Middle frontal gyrus (tissue), 1 donor: Measurements from ENCODE around the gene ARIH2.

Experiments
- DNase-seq: peaks from one replicate; pipeline ENCODE4 v3.0.0-alpha.2; 2015; ENCODE audit warnings: low spot score; ENCODE audit errors: extremely low spot score

ARIH2 gene

DNA sequence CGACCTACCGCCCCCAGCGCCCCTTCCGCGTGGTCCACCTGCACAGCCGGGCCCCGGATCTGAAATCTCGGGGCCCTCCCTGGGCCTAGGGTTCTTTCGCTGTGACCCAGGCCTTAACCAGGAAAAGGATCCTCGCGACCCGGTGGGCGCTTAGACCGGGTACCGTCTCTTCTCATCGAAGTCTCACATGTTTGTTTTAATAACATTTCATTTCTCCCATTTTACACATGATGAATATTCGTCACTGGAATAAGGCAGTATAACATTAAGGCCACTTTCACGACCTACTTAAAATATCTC, 100.0 kb downstream of the ARIH2 start:
- DNase-seq = no peak

DNA sequence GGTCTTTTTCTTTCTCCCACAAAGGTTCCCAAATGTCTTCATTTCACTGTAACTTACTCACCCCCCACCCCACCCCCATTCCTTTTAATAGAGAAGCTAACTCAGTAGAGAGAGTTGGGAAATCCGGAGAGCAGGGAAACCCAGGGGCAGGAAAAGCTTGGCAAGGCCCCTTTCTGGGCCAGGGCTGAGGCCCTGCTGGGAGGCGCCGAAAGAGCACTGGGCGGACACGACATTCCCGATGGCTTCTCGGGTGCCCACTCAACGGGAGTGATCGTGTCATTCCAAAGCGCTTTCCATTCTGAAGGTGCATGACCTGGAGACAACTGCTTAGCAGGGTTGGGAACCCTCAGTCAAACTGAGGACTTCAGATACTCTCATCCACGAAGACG, 101.3 kb downstream of the ARIH2 start:
- DNase-seq = no peak

DNA sequence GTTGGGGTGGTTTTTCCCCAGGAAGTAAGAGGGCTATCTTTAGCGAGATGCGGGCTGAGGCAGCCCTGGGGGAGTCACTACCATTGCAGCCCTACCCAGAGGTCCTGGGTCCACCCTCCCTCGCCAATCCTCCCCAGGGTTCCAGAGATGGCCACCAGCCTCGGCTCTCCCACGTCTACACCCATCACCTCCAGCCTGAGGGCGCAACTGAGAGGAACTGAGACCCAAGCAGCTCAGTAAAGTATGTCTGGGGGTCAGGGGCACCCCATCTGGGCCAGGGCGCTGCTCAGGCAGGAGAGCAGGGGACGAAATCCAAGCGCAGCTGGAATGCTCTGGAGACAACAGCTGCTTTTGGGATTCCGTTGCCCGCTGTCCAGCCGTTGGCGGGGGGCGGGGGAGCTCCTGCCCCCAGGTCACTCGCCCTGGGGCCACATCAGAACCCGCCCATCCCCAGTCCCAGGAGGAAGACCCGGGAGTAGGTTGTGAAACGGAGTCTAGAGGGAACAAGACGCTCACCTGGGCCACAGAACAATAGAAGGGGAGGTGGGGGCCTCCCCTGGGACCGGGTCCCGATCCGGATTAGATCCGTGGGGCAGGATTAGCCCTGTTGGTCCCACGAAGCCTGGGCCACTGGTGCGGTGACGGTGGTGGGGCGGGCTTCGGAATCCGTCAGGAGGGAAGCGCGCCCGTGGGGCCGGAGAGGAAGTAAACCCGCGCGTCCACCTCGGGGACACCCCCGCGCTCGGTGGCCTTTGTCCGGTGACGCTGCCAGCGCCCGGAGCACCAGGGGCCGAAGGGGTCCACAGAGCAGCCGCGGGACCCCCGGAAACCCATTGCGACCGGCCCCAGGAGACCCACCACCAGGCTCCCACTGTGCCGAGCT, 101.9 kb downstream of the ARIH2 start:
- DNase-seq = no peak

DNA sequence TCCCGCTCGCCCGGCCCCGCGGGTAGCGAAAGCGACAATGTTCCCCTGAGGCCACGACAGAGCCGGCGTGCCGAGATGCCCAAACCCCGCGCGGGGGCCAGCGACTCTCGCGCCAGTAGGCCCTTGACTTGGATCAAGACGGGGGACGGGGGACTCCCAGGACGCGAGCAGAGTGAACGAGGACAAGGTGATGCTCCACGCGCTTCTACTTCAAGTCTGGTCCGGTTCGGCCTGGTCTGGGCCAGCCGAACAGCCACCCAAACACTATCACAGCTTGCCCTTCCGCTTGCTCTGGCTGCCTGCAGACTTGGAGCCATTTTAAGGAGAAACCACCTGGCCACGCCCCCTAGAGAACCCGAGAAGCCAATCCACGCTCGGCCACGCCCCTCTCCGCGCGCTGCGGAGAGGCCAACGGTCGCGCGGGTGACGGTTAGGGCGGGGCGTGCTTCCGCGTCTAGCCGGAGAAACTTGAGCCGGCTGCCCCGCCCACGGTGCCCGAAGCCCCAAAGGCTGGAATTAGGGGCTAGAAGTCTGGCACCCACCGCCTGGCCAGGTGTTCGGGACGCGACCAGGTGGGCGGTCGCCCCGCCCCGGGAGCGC, 102.7 kb downstream of the ARIH2 start:
- peak; percentile 96 for DNase-seq

DNA sequence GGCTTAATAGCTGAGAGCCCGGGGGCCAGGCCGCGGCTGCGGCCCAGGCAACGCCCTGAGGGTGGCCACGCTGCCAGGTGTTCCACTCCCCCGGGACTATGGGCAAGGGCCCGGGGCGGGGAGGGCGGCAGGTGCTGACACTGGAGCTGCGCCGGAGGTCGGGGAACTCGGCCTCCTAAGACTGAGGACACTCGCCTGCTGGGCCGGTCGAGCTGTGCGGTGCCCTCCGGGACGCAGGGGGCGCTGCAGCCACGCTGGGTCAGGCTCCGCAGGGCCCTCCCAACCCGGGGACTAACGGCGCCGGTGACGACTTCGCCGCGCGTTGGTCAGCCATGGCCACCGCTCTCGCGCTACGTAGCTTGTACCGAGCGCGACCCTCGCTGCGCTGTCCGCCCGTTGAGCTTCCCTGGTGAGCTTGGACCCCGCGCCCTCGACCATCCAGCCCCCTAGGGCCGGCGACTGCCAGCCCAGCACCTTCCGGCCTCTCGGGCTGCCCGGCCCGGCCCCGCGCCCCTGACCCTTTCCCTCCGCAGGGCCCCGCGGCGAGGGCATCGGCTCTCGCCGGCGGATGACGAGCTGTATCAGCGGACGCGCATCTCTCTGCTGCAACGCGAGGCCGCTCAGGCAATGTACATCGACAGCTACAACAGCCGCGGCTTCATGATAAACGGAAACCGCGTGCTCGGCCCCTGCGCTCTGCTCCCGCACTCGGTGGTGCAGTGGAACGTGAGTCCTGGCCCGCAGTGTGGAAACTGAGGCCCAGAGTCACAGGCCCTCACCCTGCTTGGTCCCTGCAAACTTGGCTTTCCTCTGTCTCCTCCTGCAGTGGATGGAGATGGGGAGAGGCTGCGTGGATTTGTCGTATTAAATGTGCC, 103.4 kb downstream of the ARIH2 start, which contains the start of gene NDUFAF3:
Gene NDUFAF3, plus strand, starts transcription at position 309 of the 875 bp plus-strand sequence. Its CDS starts 24 bp downstream, at position 333.
- DNase-seq = peak; percentile 87

DNA sequence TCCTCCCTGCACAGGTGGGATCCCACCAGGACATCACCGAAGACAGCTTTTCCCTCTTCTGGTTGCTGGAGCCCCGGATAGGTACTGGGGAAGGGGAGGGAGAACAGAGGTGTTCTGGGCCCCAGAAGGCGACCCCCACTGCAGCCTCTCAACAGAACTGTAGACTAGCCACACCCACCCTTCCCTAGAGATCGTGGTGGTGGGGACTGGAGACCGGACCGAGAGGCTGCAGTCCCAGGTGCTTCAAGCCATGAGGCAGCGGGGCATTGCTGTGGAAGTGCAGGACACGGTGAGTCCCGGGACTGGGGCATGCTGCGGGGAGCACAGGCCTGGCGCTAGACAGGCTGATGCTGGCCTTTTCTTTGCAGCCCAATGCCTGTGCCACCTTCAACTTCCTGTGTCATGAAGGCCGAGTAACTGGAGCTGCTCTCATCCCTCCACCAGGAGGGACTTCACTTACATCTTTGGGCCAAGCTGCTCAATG, 104.1 kb downstream of the ARIH2 start:
- DNase-seq = no peak

DNA sequence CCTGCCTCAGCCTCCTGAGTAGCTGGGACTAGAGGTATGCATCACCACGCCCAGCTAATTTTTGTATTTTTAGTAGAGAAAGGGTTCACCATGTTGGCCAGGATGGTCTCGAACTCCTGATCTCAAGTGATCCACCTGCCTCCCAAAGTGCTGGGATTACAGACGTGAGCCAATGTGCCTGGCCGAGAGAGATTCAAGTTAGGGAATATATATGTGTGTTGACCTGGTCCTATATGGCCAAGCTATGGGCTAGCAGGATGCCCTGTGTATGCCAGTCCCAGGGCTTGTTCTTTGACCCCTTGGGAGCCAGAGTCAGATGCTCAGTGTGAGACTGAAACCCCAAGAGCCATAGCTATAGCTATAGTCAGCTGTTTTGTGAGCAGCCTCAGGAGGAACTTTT, 105.1 kb downstream of the ARIH2 start:
- no peak for DNase-seq

DNA sequence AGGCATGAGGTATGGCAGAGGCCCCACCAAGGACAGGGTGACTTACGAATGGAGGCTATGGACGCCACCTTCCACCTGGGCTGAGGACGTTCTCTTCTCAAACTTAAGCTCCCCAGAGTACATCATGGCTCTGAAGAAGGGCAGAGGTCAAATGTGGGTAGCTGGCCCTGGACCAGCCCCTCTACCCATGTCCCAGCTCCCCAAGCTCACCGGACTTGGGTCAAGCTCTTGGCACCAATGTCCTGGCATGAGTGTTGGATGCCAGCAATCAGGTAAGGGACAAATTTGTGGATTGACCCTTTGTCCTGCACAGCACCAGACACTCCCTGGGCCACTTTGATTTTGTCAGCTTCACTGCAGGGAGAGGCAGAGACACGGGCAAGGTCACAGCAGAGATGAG, 105.8 kb downstream of the ARIH2 start:
- no peak for DNase-seq

DNA sequence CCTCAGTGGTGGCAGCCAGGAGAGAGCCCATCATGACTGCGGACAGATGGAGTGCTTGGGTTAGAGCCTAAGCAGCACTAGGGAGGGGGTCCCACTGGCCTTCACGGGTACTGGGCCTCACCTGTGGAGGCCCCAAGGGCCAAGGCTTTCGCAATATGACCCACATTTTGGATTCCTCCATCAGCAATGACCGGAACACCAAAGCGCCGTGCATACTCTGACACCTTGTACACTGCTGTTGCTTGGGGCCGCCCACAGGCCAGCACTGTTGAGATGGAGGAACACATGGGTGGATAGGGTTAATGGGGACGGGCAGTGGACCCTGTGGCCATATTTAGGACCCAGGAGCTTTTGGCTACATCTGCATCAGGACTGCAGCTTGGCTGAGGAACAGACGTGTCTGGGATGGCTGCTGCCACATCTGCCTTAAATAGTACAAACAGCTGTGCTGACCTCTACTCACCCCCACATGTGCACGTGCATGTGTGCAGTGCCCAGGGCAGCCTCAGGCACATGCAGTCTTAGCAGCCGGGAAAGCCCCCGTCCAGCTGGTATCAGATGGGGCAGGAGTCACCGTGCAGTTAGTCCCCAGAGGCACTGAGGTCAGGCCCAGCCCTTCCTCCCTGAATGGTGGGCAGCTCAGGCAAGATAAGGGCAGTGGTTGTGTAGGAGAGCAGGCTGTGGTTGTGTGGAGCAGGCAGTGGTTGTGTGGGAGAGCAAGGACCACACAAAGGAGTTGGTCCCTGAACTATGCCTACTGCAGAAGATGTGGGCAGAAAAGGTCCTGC, 106.6 kb downstream of the ARIH2 start:
- DNase-seq = no peak

DNA sequence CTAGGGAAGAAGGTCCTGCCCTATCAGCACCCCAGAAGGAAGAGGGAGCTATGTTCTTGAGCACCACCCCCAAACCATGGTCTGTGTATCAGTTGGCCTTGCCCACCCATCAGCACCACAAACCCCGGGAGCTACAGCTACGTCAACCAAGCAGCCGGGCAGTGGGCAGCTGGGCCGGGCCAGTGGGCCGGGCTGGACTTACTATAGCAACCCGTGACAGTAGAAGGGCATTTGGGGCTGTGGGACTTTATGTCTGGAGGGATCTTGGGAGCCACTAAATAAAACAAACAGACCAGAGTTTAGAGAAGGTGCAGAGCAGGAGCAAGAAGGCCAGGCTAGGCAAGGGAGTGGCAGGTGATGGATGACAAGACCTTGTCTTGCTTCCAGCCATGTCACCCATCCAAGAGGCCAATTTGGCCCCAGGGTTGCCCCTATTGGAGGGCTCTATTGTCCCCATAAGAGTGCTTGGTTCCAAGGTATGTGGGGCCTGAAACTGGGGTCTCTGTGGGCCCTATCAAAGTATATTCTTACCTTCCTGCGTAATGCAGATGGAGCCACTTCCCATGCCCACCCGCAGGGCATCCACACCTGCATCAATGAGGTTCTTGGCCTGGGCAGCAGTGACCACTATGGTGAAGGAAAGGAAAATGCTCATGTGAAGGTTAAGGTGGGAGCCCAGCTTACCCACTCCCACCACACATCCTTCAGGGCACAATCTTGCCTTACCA, 107.3 kb downstream of the ARIH2 start:
- no peak for DNase-seq

DNA sequence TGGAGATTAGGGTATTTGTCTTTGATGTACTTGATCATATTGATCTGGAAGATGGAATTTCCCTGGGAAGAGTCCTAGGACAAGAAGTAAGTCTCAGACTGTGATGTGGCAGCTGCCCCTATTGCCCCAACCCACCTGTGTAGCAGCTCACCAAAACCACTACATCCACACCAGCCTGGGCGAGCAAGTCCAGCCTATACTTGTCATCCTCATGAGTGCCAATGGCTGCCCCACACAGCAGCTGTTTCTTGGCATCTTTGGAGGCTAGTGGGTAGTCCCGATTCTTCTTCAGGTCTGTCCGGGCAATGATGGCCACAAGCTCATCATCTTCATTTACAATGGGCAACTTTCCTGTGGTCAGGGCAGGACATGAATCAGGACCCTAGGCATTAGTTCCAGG, 107.9 kb downstream of the ARIH2 start:
- DNase-seq = no peak

DNA sequence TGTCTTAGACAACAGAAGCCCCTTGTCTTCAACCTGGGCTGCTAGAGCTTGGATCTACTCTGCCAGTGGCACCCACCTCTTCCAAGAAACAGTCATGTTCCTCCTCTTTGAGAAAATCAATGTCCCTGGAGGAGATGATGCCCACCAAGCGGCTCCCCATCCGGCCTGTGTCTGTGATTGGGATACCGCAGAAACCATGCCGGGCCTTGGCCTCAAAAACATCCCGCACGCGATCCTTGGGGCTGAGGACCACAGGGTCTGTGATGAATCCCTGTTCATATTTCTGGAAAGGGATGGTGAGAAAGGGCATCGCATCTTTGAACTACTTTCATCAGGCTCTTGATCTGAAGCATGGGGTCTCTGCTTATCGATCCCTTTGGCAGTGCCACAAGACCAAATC, 109.0 kb downstream of the ARIH2 start:
- DNase-seq = no peak

DNA sequence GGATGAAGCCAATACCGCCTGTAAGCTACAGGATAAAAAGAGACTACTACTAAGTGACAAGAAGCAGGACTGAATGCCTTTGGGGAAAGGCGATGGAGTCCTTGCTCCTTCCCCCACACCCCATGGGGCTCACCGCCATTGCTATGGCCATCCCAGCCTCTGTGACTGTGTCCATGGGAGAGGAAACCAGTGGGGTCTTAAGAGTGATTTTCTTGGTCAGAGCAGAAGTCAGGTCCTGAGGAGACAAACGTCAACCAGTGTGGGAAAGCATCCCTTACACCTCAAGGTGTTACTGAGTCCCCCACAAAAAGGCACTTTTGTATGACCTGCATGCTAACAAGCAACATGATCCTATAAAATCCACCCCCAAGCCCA, 109.6 kb downstream of the ARIH2 start:
- no peak for DNase-seq

DNA sequence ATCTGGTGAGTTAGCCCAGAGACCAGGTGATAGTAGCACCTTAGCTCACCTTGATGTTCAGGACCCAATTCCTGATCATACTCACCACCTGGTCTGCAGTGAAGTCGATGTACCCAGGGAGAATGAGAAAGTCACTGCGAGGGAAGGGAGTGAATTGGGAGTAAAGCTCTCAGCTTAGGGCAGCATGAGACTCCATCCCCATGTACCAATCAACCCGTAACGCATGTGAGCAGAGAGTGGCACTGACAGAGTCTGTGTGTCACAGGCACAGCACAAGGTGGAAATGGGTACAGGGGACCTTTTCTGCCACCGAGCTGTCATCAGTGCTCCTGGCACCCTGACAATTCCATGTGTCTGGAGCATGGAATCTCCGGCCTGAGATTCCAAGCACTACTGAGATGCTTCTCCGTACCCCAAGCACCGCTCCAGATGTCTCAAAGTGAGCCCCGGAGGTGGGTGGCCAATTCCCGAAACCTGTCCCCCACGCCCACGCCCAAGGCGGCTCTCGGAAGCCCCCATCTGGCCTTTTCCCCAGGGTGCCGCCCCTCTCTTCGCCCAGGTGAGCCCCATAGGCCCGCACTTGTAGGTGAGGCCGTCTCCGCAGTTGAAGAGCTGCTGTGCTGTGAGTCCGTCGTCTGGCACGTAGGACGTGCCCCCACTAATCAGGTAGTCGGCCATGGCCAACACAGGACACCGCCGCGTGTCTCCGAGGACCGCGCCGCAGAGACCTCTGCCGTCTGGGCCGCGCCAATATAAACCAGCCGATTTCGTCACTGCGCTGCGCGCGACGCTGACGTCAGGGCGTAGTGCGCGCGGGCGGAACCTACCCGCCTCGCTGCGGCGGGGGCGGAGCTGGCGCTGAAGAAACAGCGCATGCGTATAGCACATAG, 110.3 kb downstream of the ARIH2 start, which contains the start of gene IMPDH2:
Gene IMPDH2, minus strand, starts transcription at position 726 of the 890 bp plus-strand sequence. Its CDS starts 48 bp downstream, at position 678.
- DNase-seq = peak; percentile 96

DNA sequence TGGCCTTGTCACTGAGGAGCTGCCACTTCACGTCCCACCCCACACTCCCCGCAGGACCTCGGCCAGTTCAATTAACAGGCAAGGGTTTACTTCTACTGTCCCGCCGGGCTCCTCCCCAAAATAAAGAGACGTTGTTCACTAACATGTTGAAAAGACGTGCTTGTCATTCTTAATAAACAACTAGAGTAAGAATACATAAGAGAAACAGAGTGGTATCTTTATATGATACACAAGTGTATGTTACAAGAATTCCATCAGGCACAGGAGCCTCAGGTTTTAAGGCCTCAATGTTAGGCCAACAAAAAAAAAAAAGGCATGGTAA, 110.9 kb downstream of the ARIH2 start:
- no peak for DNase-seq

DNA sequence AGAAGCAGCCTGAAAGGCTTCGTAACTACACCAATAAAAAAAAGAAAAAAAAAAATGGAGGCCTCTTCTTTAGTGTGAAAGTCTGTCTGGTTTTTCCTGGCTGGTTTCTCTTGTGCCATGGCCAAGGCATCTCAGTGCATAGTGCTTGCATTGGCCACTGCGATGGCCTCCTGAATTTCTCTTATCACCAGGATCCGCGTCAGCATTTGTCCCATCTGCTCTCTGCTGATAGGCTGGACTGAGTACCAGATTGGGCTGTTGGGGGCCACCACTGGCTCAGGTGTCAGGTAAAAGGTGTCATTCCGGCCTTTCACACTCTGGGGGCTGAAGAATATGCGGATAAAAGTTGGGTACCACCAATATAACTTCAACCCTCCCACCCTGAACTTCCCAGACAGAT, 111.7 kb downstream of the ARIH2 start:
- DNase-seq = no peak

DNA sequence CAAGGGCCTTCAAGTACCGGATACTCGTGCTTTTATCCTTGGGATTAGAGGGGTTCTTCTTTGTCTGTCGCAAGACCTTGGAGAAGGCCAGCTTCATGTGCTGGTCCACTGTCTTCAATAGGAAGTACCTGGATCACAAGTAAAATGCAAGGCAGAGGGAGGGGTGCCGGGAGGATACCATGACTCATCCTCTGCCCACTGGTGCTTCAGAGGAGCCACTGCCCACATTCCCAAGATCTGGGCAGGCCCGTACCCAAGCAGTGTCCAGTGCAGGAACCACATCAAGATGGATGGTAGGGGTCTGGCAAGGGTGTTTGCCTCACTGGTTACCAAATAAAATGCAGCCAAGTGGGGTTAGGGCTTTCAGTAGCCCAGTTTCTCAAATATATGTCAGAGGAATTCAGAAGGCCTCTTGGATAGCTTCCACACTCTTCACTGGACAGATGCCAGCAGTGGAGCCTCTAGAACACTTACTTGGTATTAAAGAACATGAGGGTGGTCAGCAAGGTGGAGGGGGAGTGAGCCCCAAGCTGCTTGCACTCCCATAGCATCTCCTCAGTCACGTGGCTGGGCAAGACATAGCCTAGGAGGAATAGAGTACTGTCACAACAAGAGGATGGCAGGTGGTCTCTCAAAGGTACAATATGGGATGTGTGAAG, 114.1 kb downstream of the ARIH2 start:
- DNase-seq = no peak

DNA sequence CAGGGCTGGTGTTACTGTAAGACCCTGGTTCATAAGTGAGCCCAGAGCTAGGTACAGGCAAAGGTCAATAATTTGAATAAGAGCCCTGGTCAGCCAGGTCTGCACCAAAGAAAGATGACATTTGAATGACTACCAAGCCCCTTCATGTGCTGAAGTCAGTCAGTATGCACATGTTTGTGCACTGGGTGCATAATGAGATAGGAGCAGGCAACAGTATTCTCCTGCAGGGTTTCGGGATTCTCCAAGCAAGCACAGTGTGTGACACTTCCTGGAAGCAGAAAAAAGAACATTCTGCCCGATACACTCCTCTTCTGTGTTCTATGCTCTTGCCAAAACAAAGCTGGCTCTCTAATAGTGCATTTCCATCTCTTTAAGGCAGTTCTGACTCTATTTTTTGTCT, 116.0 kb downstream of the ARIH2 start:
- DNase-seq = no peak

DNA sequence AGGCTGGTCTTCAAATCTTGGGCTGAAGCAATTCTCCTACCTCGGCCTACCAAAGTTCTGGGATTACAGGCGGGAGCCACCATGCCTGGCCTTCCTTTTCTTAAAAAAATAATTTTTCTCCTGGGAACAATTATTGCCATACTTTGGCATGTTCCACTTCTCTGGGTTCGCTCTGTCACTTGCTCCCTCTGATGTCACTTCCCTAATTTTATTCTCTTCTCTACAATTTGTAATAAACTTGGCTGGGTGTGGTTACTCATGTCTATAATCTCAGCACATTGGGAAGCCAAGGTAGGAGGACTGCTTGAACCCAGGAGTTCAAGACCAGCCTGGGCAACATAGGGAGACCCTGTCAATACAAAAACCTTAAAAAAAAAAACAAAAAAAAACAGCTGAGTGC, 116.6 kb downstream of the ARIH2 start:
- DNase-seq = no peak
